ENCODE results near the gene PRKN. TPM values are rescaled to one million over a fixed set of nuclear protein-coding genes. Genes with fewer than 3 reads are reported as not detected.

Gene PRKN
- total and polyA plus RNA-seq, 9 of the 15 experiments (the other 6 are each of a cell fraction or from before 2014, with no cell fraction given): 0.03 to 0.96 (median 0.15) TPM; not detected in 2

- H3K79me2 ChIP-seq (ENCODE audit: control insufficient read depth, insufficient read depth, low read length): no peaks in the 10 kb centered on the region
- ATAC-seq: no peak
- no peak overlapping the region for H3K27ac ChIP-seq (ENCODE audit: extremely low read depth, low read depth, low read length)
- no peak overlapping the region for H3K9ac ChIP-seq (ENCODE audit: insufficient read depth in 1 of 2, low read depth in 2 of 2, low read length in 2 of 2)
- H3K4me3 ChIP-seq: no peak overlapping the region
- POLR2A ChIA-PET: no interaction called here
- 1% methylated on average over 7 of the region's 7 CpGs for WGBS (ENCODE audit: insufficient coverage, low coverage, missing lambda C conversion rate)
- in situ Hi-C loops (cut with MboI) (no loop called here), intact Hi-C loops (cut with micrococcal nuclease) (no loop called here)
- no peaks in the 10 kb centered on the region for H3K36me3 ChIP-seq (ENCODE audit: control insufficient read depth, insufficient read depth, low read length)
- H2AFZ ChIP-seq (ENCODE audit: low read depth, low read length): no peak overlapping the region
- H3K9me3 ChIP-seq (replicated peaks; ENCODE audit: control insufficient read depth, insufficient read depth, low read depth, low read length): no peaks in the 10 kb centered on the region
- H3K9me1 ChIP-seq (ENCODE audit: control insufficient read depth, insufficient read depth, low read length): no peaks in the 10 kb centered on the region
- no peaks in the 10 kb centered on the region for H4K20me1 ChIP-seq (replicated peaks; ENCODE audit: control insufficient read depth, insufficient read depth, low read length)
- no peak overlapping the region for H3K4me2 ChIP-seq (ENCODE audit: insufficient read depth, low read length)
- no peak for FAIRE-seq
- no peak for DNase-seq (ENCODE audit: extremely low read depth in 1 of 4, low spot score in 3 of 4)
- no TSS peak for BruUV-seq (replicated peaks)
- TF ChIP-seq RCOR1 (IDR thresholded peaks at IDR 0.05; ENCODE audit: borderline replicate concordance in 1 of 2, low read depth in 2 of 2, low read length in 2 of 2): no peak
- no peak for TF ChIP-seq ZNF232 (CRISPR knock-in tag; IDR thresholded peaks at IDR 0.05)
- TF ChIP-seq TSC22D4 (tag; IDR thresholded peaks at IDR 0.05): no peak
- TF ChIP-seq NFYB (IDR thresholded peaks at IDR 0.05; ENCODE audit: extremely low read depth, insufficient read length): no peak
- no peak for TF ChIP-seq LEF1 (IDR thresholded peaks at IDR 0.05)
- TF ChIP-seq, protein P1, sequence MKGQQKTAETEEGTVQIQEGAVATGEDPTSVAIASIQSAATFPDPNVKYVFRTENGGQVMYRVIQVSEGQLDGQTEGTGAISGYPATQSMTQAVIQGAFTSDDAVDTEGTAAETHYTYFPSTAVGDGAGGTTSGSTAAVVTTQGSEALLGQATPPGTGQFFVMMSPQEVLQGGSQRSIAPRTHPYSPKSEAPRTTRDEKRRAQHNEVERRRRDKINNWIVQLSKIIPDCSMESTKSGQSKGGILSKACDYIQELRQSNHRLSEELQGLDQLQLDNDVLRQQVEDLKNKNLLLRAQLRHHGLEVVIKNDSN (CRISPR knock-in tag; IDR thresholded peaks at IDR 0.05): no peak
- no peak for TF ChIP-seq ZNF134 (CRISPR knock-in tag; conservative IDR thresholded peaks at IDR 0.05)
- TF ChIP-seq ZNF644 (tag; IDR thresholded peaks at IDR 0.05; ENCODE audit: low read depth): no peak
- TF ChIP-seq ZNF217 (CRISPR knock-in tag; IDR thresholded peaks at IDR 0.05): no peak
- TF ChIP-seq PHB2 (IDR thresholded peaks at IDR 0.05; ENCODE audit: low read depth): no peak
- no peaks in the 10 kb centered on the region for H3K27me3 ChIP-seq (ENCODE audit: control insufficient read depth in 2 of 2, insufficient read depth in 2 of 2, low read length in 2 of 2)
- no peaks in the 10 kb centered on the region for H3K4me1 ChIP-seq (replicated peaks in 1 of 2; ENCODE audit: control insufficient read depth in 2 of 2, insufficient read depth in 2 of 2, low read length in 2 of 2)
- CTCF ChIA-PET (ENCODE audit: low intra/inter-chr PET ratio): no interaction called here
These were observed 548.2 kb downstream of the PRKN start for GRCh38 chr6:162179196-162179951.
